ENCODE measurements around the gene SMYD3. TPM values are rescaled to one million over a fixed set of nuclear protein-coding genes. Genes with fewer than 3 reads are reported as not detected.

SMYD3 gene
- total RNA-seq, 1 donor from 2014 or later, result 29.3 TPM

DNA sequence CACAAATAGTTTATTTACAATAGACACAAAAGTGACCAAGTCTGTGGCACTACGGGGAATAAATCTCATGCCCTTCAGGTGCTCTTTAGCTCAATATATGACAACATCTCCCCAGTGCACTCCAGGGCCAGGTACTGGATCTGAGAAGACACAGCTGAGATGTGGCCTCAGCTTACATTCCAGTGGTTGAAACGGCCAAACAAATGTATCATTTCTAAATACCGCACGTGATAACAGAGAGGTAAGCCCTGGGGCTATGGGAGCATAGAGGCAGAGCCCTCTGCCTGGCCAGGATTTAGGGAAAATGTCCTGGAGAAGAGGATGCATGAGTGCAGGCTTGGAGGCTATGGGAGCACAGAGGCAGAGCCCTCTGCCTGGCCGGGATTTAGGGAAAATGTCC, 630.5 kb downstream of the SMYD3 start:
- H3K4me1 Mint-ChIP-seq (ENCODE audit: low read depth), result peaks cover 66% of the 10 kb centered on the region
- H3K9me3 Mint-ChIP-seq (ENCODE audit: low read depth), result peaks cover 2% of the 10 kb centered on the region
- peak overlapping the region; percentile 28 for H3K27ac Mint-ChIP-seq (ENCODE audit: unreplicated experiment)
- no peak for DNase-seq (ENCODE audit: low spot score)
- no peak overlapping the region for H3K4me3 Mint-ChIP-seq (ENCODE audit: unreplicated experiment)
- H3K36me3 Mint-ChIP-seq (ENCODE audit: low read depth), result no peaks in the 10 kb centered on the region
- TF ChIP-seq, protein P1, sequence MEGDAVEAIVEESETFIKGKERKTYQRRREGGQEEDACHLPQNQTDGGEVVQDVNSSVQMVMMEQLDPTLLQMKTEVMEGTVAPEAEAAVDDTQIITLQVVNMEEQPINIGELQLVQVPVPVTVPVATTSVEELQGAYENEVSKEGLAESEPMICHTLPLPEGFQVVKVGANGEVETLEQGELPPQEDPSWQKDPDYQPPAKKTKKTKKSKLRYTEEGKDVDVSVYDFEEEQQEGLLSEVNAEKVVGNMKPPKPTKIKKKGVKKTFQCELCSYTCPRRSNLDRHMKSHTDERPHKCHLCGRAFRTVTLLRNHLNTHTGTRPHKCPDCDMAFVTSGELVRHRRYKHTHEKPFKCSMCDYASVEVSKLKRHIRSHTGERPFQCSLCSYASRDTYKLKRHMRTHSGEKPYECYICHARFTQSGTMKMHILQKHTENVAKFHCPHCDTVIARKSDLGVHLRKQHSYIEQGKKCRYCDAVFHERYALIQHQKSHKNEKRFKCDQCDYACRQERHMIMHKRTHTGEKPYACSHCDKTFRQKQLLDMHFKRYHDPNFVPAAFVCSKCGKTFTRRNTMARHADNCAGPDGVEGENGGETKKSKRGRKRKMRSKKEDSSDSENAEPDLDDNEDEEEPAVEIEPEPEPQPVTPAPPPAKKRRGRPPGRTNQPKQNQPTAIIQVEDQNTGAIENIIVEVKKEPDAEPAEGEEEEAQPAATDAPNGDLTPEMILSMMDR (IDR thresholded peaks at IDR 0.05), result no peak
- no peaks in the 10 kb centered on the region for H3K27me3 Mint-ChIP-seq (ENCODE audit: low read depth)

DNA sequence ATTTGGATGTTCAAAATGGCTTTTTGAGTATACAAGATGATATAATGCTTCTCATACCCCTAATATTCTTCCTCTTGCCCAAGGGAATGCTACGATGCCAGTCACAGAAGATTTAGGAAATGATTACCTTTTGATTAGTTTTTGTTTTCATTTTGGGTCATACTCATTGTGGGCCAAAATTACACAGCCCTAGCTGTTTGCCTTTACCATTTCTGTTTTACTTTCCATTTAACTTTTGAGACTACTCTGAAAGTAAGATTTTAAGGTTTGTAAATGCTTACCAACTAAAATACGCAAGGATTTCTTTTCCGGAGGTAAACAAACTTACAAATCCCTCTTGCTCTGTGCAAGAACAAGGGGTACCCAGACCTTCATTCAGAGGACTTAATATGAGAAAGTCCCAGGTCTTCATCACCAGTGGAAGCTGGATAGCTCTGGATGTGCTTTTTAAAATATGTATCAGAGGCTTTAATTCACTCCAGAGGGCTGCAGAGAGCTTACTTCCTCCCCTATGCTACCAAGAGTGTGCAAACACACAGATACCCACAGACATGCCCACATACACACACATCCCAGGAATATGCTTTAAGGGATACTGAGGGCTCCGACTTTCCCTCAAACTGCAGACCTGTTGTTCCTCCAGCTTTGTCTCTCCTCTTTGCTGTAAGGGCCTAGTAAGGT, 631.4 kb downstream of the SMYD3 start:
- no peak overlapping the region for H3K4me3 Mint-ChIP-seq (ENCODE audit: unreplicated experiment)
- DNase-seq (ENCODE audit: low spot score), result no peak

DNA sequence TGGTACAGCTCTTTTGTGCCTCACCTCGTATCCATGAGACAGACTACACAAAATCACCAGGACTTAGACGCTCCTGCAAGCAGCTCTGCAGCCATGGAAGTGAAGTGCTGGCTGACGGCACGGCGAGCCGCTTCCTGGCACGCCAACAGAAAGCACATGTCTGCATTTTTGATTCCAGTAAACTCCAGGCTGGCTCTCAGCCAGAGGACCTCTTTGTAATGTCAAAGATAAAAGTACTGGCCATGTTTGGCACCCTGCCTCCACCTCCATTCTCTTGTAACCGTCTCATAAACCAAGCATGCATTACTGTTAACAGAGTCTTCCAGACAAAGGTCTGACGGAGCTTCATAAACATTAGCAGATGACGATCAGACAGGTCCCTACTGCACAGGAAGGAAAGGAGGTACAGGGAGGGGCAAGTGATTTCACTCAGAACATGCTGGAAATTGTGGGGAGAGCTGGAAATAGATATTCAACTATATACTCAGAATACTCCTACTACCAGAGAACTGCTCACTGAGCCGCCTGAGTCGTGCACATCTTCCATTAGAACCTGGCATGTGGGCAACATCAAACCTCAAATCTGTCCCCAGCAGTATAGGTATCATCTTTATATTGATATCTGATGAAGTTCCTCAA, 632.0 kb downstream of the SMYD3 start:
- DNase-seq (ENCODE audit: low spot score), result no peak
- H3K4me1 Mint-ChIP-seq (ENCODE audit: low read depth), result peaks cover 61% of the 10 kb centered on the region
- TF ChIP-seq, protein P1 (IDR thresholded peaks at IDR 0.05), result no peak
- H3K4me3 Mint-ChIP-seq (ENCODE audit: unreplicated experiment), result peak overlapping the region; percentile 24
- no peaks in the 10 kb centered on the region for H3K9me3 Mint-ChIP-seq (ENCODE audit: low read depth)
- H3K27ac Mint-ChIP-seq (ENCODE audit: unreplicated experiment), result peak overlapping the region; percentile 91
- H3K36me3 Mint-ChIP-seq (ENCODE audit: low read depth), result no peaks in the 10 kb centered on the region
- no peaks in the 10 kb centered on the region for H3K27me3 Mint-ChIP-seq (ENCODE audit: low read depth)

More for the DNA sequence above, 631.4 kb downstream of the SMYD3 start:
- Mint-ChIP-seq H3K4me1 (ENCODE audit: low read depth) (peaks cover 66% of the 10 kb centered on the region), H3K27ac (ENCODE audit: unreplicated experiment) (peak overlapping the region; percentile 91), H3K9me3 (ENCODE audit: low read depth) (no peaks in the 10 kb centered on the region), H3K36me3 (ENCODE audit: low read depth) (no peaks in the 10 kb centered on the region), H3K27me3 (ENCODE audit: low read depth) (no peaks in the 10 kb centered on the region)
- TF ChIP-seq, protein P1 (IDR thresholded peaks at IDR 0.05), result peak; percentile 32

DNA sequence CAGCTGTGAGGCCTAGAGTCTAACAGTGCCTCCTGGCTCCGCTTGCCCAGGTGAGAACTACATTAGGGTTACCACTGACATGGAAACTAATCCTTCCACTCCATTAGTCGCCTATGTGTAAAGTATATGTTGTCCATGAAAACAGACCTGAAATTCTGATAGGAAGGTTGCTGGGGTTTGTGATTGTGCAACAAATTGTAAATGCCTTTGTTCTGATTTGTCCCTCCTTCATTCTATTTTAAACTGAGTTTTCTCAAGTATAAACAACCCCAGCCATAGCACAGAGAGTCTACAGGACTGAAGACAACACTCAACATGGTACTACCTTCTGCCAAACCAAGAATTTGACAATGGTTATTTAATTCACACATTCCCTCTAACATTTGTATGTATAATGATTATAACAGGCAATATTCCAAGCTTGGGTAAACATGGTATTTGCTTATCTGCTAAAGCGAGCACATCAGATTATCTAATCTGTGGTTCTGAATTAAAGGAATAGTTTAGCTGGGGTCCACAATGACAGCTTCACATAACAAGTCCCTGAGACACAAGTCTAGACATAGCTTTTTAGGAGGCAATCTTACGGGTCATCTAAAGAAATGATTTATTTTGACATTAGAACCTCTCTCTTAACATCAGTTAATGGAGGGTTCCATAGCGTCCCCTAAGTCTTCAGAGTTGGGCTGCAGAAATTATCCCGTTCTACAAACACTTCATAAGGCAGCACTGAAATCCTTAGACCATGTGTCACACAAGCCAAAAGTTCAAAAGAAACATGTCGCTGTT, 633.0 kb downstream of the SMYD3 start:
- no peak for DNase-seq (ENCODE audit: low spot score)
- Mint-ChIP-seq H3K27ac (ENCODE audit: unreplicated experiment) (peak overlapping the region; percentile 91), H3K27me3 (ENCODE audit: low read depth) (no peaks in the 10 kb centered on the region), H3K36me3 (ENCODE audit: low read depth) (no peaks in the 10 kb centered on the region), H3K4me3 (ENCODE audit: unreplicated experiment) (no peak overlapping the region), H3K9me3 (ENCODE audit: low read depth) (no peaks in the 10 kb centered on the region), H3K4me1 (ENCODE audit: low read depth) (peaks cover 61% of the 10 kb centered on the region)
- TF ChIP-seq, protein P1 (IDR thresholded peaks at IDR 0.05), result no peak

DNA sequence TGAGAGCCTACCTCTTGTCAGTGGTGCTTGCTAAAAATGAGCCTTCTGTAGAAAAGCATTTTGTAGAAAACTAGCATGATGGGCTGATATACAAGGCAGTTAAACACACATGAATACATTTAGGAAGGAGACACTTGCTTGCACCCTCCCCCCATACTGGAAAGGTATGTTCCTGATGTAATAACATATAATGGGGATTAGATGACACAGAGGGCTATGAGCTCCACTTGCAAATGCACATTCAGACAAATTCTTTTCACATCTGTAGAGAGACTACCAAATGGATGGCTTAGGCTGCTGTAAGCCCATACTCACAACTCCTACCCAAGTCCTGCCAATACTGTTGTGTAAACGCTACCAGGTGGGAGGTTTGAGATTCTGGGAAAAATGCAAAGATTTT, 634.0 kb downstream of the SMYD3 start:
- no peaks in the 10 kb centered on the region for H3K9me3 Mint-ChIP-seq (ENCODE audit: low read depth)
- no peaks in the 10 kb centered on the region for H3K27me3 Mint-ChIP-seq (ENCODE audit: low read depth)
- no peak overlapping the region for H3K4me3 Mint-ChIP-seq (ENCODE audit: unreplicated experiment)
- no peak overlapping the region for H3K27ac Mint-ChIP-seq (ENCODE audit: unreplicated experiment)
- no peaks in the 10 kb centered on the region for H3K36me3 Mint-ChIP-seq (ENCODE audit: low read depth)
- no peak for DNase-seq (ENCODE audit: low spot score)
- TF ChIP-seq, protein P1 (IDR thresholded peaks at IDR 0.05), result no peak
- peaks cover 61% of the 10 kb centered on the region for H3K4me1 Mint-ChIP-seq (ENCODE audit: low read depth)
